Body of pancreas (tissue), 4 donors: ENCODE data around the gene ELOVL5. TPM values are rescaled to one million over a fixed set of nuclear protein-coding genes. Genes with fewer than 3 reads are reported as not detected.

ENCODE experiments used
- ATAC-seq: fragments of 150-250 bp; one replicate; pipeline ENCODE4 v1.9.1; 2016
- DNase-seq, 4 donors: peaks; one replicate each; pipeline ENCODE4 v3.0.0-alpha.2; 2019
- H3K27ac ChIP-seq, 4 donors: fragments of 200-600 bp; sonication (generic); 1 replicate in 3 of 4; 2 replicates in 1 of 4; pipeline versions ENCODE4 v1.5.1 to v1.6.1; 2016 to 2019; ENCODE audit warnings: mild to moderate bottlenecking in 1 of 4, mixed read lengths in 1 of 4, moderate library complexity in 1 of 4
- H3K27me3 ChIP-seq, 2 donors: fragments of 200-600 bp; sonication (generic); one replicate each; pipeline ENCODE4 v1.6.0; 2016; ENCODE audit warnings: mild to moderate bottlenecking in 1 of 2
- H3K36me3 ChIP-seq, 2 donors: fragments of 200-600 bp; sonication (generic); replicated peaks in 1 of 2; 2 replicates each; pipeline ENCODE4 v1.5.1; 2016; ENCODE audit warnings: low read depth in 2 of 2; ENCODE audit not compliant: insufficient read depth in 1 of 2
- H3K4me1 ChIP-seq: fragments of 200-600 bp; sonication (generic); one replicate; pipeline ENCODE4 v1.6.0; 2016
- H3K4me3 ChIP-seq, 2 donors: fragments of 200-600 bp; sonication (generic); 1 replicate in 1 of 2; 2 replicates in 1 of 2; pipeline ENCODE4 v1.5.1; 2016 to 2019
- H3K9me3 ChIP-seq, 3 donors: fragments of 200-600 bp; sonication (generic); 1 replicate in 2 of 3; 2 replicates in 1 of 3; pipeline ENCODE4 v1.5.1; 2016
- CTCF ChIP-seq, 7 experiments: fragments of 450-650 bp in 4 of 7; fragments of 200-600 bp in 3 of 7; sonication (generic) in 3 of 7; IDR thresholded peaks; one replicate each; pipeline ENCODE4 v1.5.1; 2016 to 2019; ENCODE audit warnings: antibody characterized with exemption in 7 of 7
- POLR2A ChIP-seq, 3 donors: fragments of 450-650 bp; IDR thresholded peaks; one replicate each; pipeline ENCODE4 v1.6.1; 2016; ENCODE audit warnings: antibody characterized with exemption in 3 of 3, mild to moderate bottlenecking in 2 of 3
- WGBS, 2 donors: methylation state at CpG; one replicate each; pipeline ENCODE4 v1.1.5; 2017; 5-methylcytosine and 5-hydroxymethylcytosine counted together
- intact Hi-C: fragments of 100-400 bp; cut with DNase I; formaldehyde crosslinking; loops from one replicate; pipeline ENCODE4 v1.15.1; 2023
- total RNA-seq, 2 donors: library from RNA; depleted of rRNA; stranded (reverse); fragments of >200 nt; gene quantifications; one replicate each; pipeline ENCODE4 v1.1.0, GENCODE V29; 2016

ELOVL5 gene
- total RNA-seq, 2 donors from 2014 or later, result 8.6 to 11.2 TPM

GRCh38 chr6:53344969-53345368 is 3.8 kb downstream of the ELOVL5 start:
- H3K27me3 ChIP-seq, result no peaks in the 10 kb centered on the region
- H3K4me1 ChIP-seq, result peaks cover 3% of the 10 kb centered on the region
- TF ChIP-seq CTCF (IDR thresholded peaks at IDR 0.05) (no peak), POLR2A (IDR thresholded peaks at IDR 0.05) (no peak)
- H3K27ac ChIP-seq, result no peak overlapping the region
- no peak for ATAC-seq
- H3K36me3 ChIP-seq, result no peaks in the 10 kb centered on the region
- intact Hi-C loops, result no loop called here
- no peak for DNase-seq
- H3K4me3 ChIP-seq, result no peak overlapping the region
- no peaks in the 10 kb centered on the region for H3K9me3 ChIP-seq
- 43 to 64% methylated on average over 1 of the region's 1 CpG for WGBS, 2 donors

- intact Hi-C loops, result no loop called here
Measured at GRCh38 chr6:53343092-53343491, 5.7 kb downstream of the ELOVL5 start.

GRCh38 chr6:53342217-53342616 is 6.5 kb downstream of the ELOVL5 start:
- Histone ChIP-seq H3K9me3 (no peaks in the 10 kb centered on the region), H3K4me1 (peaks cover 3% of the 10 kb centered on the region), H3K36me3 (no peaks in the 10 kb centered on the region), H3K27ac (no peak overlapping the region), H3K27me3 (no peaks in the 10 kb centered on the region), H3K4me3 (no peak overlapping the region)
- 83 to 88% methylated on average over 2 of the region's 2 CpGs for WGBS, 2 donors
- intact Hi-C loops, result no loop called here
- DNase-seq, result no peak
- TF ChIP-seq POLR2A (IDR thresholded peaks at IDR 0.05), result no peak
- no peak for TF ChIP-seq CTCF (IDR thresholded peaks at IDR 0.05)
- no peak for ATAC-seq

More at GRCh38 chr6:53343092-53343491, 5.7 kb downstream of the ELOVL5 start:
- Histone ChIP-seq H3K4me1 (peaks cover 3% of the 10 kb centered on the region), H3K9me3 (no peaks in the 10 kb centered on the region), H3K27ac (no peak overlapping the region), H3K27me3 (no peaks in the 10 kb centered on the region), H3K36me3 (no peaks in the 10 kb centered on the region), H3K4me3 (no peak overlapping the region)
- ATAC-seq (no peak), DNase-seq (no peak)
- 64 to 80% methylated on average over 3 of the region's 3 CpGs for WGBS, 2 donors
- TF ChIP-seq POLR2A (IDR thresholded peaks at IDR 0.05) (no peak), CTCF (IDR thresholded peaks at IDR 0.05) (no peak)

- H3K27me3 ChIP-seq, result no peaks in the 10 kb centered on the region
- intact Hi-C loops, result no loop called here
- 77 to 86% methylated on average over 2 of the region's 2 CpGs for WGBS, 2 donors
- TF ChIP-seq POLR2A (IDR thresholded peaks at IDR 0.05) (no peak), CTCF (IDR thresholded peaks at IDR 0.05) (no peak)
- H3K36me3 ChIP-seq, result no peaks in the 10 kb centered on the region
- H3K4me1 ChIP-seq, result no peaks in the 10 kb centered on the region
- no peak overlapping the region for H3K4me3 ChIP-seq
- DNase-seq (no peak), ATAC-seq (no peak)
- no peak overlapping the region for H3K27ac ChIP-seq
- no peaks in the 10 kb centered on the region for H3K9me3 ChIP-seq
Measured at GRCh38 chr6:53340536-53340935, 8.2 kb downstream of the ELOVL5 start.

GRCh38 chr6:53339424-53339823 is 9.3 kb downstream of the ELOVL5 start:
- DNase-seq (no peak), ATAC-seq (no peak)
- no peak for TF ChIP-seq POLR2A (IDR thresholded peaks at IDR 0.05)
- no peak for TF ChIP-seq CTCF (IDR thresholded peaks at IDR 0.05)
- 92 to 100% methylated on average over 2 of the region's 2 CpGs for WGBS, 2 donors
- H3K4me3 ChIP-seq, result no peak overlapping the region
- H3K36me3 ChIP-seq, result no peaks in the 10 kb centered on the region
- H3K9me3 ChIP-seq, result no peaks in the 10 kb centered on the region
- intact Hi-C loops, result no loop called here
- H3K27me3 ChIP-seq, result no peaks in the 10 kb centered on the region
- H3K27ac ChIP-seq, result no peak overlapping the region
- H3K4me1 ChIP-seq, result no peaks in the 10 kb centered on the region
